ENCODE results near the gene TRPV3.

TRPV3 gene

DNA sequence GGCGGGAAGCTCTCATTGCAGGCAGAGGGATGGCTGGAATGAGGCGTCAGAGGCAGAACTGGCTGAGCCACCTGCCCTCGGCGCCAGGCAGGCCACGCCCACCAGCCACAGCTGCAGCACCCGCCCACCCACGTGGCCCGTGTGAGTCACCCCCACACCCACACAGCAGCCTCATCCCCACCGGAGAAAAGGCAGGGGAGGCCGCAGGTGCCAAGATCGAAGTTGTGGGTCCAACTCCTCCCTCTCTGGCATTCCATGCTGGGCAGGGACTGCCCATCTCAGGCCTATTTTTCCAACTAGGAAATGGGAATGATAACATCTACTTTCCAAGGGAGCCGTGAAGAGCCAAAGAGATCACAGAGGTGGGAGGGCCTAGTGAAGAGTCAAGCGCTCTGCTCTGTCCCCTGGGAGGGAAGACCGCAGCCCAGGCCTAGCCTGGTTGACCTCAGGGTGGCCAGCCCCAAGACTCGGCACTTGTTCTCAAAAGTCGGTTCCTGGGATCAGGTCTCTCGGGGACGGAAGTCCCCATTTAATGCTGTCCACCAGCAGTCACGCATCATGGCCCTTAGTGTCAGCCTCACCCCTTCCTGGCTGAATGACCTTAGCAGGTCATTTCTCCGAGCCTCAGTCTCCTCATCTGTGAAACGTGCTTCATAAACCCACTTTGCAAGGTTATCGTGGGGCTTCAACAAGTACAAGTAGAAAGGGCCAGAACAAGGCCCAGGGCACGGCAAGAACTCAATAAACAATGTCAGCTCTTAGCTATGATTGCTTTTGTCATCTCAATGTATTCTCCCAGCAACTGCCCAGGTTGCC lies at the start of gene TRPV3:
Gene TRPV3, minus strand, starts transcription at position 45 of the 816 bp plus-strand sequence. CDS start 2,962 bp downstream, outside the sequence.
- CTCF ChIA-PET = interaction anchor here (1.2 to 6.2 kb wide), 4 partner anchors 22 to 64 kb away, joined by 3 to 37 read pairs (median 4); no protein-coding TSS in a partner anchor
- TF ChIP-seq, protein P1, sequence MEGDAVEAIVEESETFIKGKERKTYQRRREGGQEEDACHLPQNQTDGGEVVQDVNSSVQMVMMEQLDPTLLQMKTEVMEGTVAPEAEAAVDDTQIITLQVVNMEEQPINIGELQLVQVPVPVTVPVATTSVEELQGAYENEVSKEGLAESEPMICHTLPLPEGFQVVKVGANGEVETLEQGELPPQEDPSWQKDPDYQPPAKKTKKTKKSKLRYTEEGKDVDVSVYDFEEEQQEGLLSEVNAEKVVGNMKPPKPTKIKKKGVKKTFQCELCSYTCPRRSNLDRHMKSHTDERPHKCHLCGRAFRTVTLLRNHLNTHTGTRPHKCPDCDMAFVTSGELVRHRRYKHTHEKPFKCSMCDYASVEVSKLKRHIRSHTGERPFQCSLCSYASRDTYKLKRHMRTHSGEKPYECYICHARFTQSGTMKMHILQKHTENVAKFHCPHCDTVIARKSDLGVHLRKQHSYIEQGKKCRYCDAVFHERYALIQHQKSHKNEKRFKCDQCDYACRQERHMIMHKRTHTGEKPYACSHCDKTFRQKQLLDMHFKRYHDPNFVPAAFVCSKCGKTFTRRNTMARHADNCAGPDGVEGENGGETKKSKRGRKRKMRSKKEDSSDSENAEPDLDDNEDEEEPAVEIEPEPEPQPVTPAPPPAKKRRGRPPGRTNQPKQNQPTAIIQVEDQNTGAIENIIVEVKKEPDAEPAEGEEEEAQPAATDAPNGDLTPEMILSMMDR (IDR thresholded peaks at IDR 0.05; ENCODE audit: control extremely low read depth, extremely low read depth, low read depth, missing control alignments) = no peak
- peak; percentile 92 for DNase-seq (ENCODE audit: extremely low spot score)
- POLR2A ChIA-PET = no interaction called here

DNA sequence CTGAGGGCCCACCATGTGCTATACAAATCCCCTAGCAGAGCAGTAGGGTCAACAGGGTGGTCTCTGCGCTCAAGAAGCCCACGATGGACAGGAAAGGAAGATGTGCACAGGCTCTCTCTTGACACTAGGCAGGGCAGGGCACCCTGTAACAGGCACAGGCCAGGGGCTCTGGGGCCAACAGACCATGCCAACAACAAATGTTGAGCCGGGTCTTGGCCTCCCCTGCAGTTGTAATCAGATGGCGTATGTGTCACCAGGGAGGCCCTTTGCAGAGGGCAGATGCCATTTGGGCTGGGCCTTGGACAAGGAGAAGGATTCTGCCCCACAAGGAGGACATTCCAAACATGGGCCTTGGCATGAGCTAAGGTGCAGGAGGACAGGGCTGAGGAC lies 46.3 kb upstream of the TRPV3 start:
- DNase-seq (ENCODE audit: extremely low spot score) = no peak
- POLR2A ChIA-PET = no interaction called here
- TF ChIP-seq, protein P1 (IDR thresholded peaks at IDR 0.05; ENCODE audit: control extremely low read depth, extremely low read depth, low read depth, missing control alignments) = no peak
- CTCF ChIA-PET = interaction anchor here (1.5 to 4.6 kb wide), 5 partner anchors 9 to 50 kb away, joined by 3 to 37 read pairs (median 7); no protein-coding TSS in a partner anchor

DNA sequence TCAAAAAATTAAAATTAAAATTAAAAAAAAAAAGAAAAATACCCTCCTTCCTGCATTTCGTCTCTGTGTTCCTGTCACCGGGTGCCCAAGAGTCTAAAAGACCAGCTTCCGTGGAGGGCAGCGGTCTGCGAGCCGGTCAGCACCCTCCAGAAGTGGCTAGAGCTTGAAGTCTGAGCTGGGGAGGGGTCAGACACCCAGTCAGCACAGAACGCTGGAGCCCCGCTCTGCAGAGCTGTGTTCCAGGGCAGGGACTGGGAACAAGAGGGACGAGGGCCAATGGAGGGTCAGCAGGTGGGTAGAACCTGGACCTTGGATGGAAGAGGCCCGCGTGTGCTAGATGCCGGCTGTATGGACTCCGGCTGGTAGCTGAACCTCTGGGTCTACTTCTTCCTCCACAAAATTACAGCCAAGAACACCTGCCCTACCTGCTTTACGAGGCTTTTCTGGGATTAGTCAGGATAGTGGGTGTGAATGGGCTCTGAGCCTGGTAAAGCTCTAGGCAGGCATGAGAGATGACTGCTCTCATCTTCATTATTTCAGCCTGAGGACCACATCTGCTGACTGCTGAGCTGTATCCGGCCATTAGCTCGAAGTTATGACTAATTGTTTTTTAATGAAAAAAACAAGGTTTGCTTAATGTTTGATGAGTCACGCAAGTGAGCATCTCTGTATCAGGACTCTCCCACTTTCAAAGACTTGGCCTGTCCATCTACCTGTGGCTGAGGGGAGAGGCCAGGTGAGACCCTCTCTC lies 45.7 kb upstream of the TRPV3 start:
- POLR2A ChIA-PET = no interaction called here
- CTCF ChIA-PET = interaction anchor here (1.0 to 4.6 kb wide), 15 partner anchors 10 to 51 kb away, joined by 3 to 37 read pairs (median 4); partner anchors contain the start of genes CTNS and SHPK
- no peak for DNase-seq (ENCODE audit: extremely low spot score)
- TF ChIP-seq, protein P1 (IDR thresholded peaks at IDR 0.05; ENCODE audit: control extremely low read depth, extremely low read depth, low read depth, missing control alignments) = no peak

DNA sequence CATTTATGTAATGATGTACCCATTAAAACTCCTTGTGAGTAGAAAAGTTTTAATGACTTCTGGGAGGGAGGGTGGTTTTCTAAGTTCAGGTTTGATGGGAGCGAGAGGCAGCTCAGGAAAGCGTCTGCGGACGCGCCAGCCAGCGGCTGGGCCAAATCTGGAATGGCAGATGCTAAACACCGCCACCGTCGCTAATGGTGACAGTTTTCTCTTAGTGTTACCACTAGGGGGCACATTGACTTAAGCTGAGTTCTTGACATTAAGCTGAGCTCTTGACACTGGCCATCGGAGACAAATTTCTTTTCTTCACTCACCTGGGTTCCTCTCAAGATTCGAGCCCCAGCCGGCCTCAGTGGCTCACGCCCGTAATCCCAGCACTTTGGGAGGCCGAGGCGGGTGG lies 44.9 kb upstream of the TRPV3 start:
- TF ChIP-seq, protein P1 (IDR thresholded peaks at IDR 0.05; ENCODE audit: control extremely low read depth, extremely low read depth, low read depth, missing control alignments) = peak; percentile 43
- ChIA-PET CTCF (interaction anchor here (1.0 to 4.6 kb wide), 17 partner anchors 8 to 128 kb away, joined by 3 to 37 read pairs (median 4); partner anchors contain the start of genes CTNS and SHPK), POLR2A (no interaction called here)
- no peak for DNase-seq (ENCODE audit: extremely low spot score)

DNA sequence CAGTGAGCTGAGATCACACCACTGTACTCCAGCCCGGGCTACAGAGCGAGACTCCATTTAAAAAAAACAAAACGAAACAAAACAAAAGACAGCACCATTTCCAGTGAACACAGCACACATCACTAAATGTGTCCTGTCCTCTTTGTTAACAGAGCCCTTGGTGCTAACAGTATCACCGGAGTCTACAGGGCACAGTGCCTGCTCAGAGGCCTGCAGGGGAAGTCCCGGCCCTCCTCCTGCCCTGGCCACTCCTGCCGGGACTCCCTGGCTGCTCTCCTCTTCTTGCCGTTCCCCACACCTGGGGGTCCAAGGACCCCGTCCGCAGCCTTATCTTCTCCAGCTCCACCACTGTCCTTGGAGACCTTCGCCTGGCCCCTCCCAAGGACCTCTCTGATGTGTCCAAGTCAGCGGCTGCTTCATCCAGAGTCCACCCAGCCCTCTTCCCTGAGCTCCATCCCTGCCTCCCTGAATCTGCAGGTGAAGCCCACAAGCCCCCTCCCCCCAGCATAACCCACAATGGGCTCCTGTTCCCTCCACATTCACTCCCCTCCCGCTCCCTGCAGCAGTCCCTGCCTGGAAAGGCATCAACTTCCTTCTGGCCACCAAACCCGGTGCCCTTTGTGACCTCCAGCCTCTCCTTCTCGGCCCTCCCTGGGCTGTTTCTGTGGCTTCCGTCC lies 43.1 kb upstream of the TRPV3 start:
- no peak for DNase-seq (ENCODE audit: extremely low spot score)
- ChIA-PET POLR2A (no interaction called here), CTCF (interaction anchor here (1.2 to 4.6 kb wide), 3 partner anchors 10 to 63 kb away, joined by 3 to 37 read pairs (median 12); no protein-coding TSS in a partner anchor)
- TF ChIP-seq, protein P1 (IDR thresholded peaks at IDR 0.05; ENCODE audit: control extremely low read depth, extremely low read depth, low read depth, missing control alignments) = no peak

DNA sequence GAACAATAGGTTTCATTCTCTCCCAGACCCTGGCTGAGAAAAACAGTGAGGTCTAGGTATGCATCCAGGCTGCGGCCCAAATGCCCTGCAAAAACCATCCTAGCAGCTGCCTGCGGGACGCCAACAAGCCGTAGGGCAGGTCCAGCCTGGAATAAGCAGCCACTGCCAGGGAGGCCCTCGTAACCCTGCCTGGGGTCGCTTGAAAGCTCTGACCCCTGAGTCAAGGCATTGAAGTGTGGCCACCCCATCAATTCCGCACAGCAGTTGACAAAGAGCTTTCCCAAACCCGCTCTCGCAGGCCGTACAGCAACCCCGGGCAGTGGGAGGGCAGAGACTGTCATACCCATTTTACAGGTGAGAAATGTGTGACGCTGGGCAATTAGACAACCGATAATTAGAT lies 40.5 kb upstream of the TRPV3 start:
- DNase-seq (ENCODE audit: extremely low spot score) = no peak
- ChIA-PET POLR2A (no interaction called here), CTCF (no interaction called here)
- TF ChIP-seq, protein P1 (IDR thresholded peaks at IDR 0.05; ENCODE audit: control extremely low read depth, extremely low read depth, low read depth, missing control alignments) = no peak

All from GM10248 (cell line).